ENCODE measurements around the gene GRPEL2.

Gene GRPEL2

GRCh38 chr5:149301049-149301743, 44.1 kb upstream of the GRPEL2 start:
- TF ChIP-seq, protein P1, sequence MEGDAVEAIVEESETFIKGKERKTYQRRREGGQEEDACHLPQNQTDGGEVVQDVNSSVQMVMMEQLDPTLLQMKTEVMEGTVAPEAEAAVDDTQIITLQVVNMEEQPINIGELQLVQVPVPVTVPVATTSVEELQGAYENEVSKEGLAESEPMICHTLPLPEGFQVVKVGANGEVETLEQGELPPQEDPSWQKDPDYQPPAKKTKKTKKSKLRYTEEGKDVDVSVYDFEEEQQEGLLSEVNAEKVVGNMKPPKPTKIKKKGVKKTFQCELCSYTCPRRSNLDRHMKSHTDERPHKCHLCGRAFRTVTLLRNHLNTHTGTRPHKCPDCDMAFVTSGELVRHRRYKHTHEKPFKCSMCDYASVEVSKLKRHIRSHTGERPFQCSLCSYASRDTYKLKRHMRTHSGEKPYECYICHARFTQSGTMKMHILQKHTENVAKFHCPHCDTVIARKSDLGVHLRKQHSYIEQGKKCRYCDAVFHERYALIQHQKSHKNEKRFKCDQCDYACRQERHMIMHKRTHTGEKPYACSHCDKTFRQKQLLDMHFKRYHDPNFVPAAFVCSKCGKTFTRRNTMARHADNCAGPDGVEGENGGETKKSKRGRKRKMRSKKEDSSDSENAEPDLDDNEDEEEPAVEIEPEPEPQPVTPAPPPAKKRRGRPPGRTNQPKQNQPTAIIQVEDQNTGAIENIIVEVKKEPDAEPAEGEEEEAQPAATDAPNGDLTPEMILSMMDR (conservative IDR thresholded peaks at IDR 0.05; ENCODE audit: low read depth, low read length) = no peak
- no peak overlapping the region for H3K4me3 ChIP-seq (ENCODE audit: low read length)
- no peak for DNase-seq (ENCODE audit: low read depth)

- H3K4me3 ChIP-seq (ENCODE audit: low read length) = no peak overlapping the region
- TF ChIP-seq, protein P1 (conservative IDR thresholded peaks at IDR 0.05; ENCODE audit: low read depth, low read length) = no peak
- DNase-seq (ENCODE audit: low read depth) = no peak
Observed at GRCh38 chr5:149301744-149302380, 43.4 kb upstream of the GRPEL2 start.

GRCh38 chr5:149302641-149303040, 42.7 kb upstream of the GRPEL2 start:
- no peak overlapping the region for H3K4me3 ChIP-seq (ENCODE audit: low read length)
- no peak for DNase-seq (ENCODE audit: low read depth)
- TF ChIP-seq, protein P1 (conservative IDR thresholded peaks at IDR 0.05; ENCODE audit: low read depth, low read length) = no peak

GRCh38 chr5:149303210-149303609, 42.1 kb upstream of the GRPEL2 start:
- H3K4me3 ChIP-seq (ENCODE audit: low read length) = no peak overlapping the region
- TF ChIP-seq, protein P1 (conservative IDR thresholded peaks at IDR 0.05; ENCODE audit: low read depth, low read length) = no peak
- no peak for DNase-seq (ENCODE audit: low read depth)

GRCh38 chr5:149304195-149305078, 40.9 kb upstream of the GRPEL2 start:
- TF ChIP-seq, protein P1 (conservative IDR thresholded peaks at IDR 0.05; ENCODE audit: low read depth, low read length) = no peak
- DNase-seq (ENCODE audit: low read depth) = no peak
- H3K4me3 ChIP-seq (ENCODE audit: low read length) = no peak overlapping the region

DNA sequence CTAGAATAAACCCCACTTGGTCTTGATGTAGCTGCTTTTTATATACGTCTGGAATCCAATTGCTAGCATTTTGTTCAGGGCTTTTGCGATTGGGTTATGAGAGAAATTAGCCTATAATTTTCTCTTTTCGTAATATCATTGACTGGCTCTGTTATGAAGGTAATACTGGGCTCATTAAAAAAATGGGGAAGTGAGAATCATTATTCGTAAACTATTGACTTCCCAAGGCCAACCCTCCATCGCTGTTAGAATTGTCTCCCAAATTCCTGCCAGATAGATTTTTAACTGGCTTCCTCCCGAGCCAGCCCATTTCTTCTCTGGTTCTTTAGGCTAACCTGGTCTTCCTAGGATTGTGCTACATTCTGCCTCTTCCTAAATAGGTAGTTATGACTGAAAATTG, 35.9 kb upstream of the GRPEL2 start:
- TF ChIP-seq, protein P1 (conservative IDR thresholded peaks at IDR 0.05; ENCODE audit: low read depth, low read length) = no peak
- H3K4me3 ChIP-seq (ENCODE audit: low read length) = no peak overlapping the region
- no peak for DNase-seq (ENCODE audit: low read depth)
